Stimulated activated CD8-positive, alpha-beta memory T cell treated with anti-CD3 and anti-CD28 coated beads, Interleukin-12 subunit alpha, Interleukin-12 subunit beta, amount 100 ng/mL, for 24 hours (primary cell): ENCODE data around the gene RSPO1.

Source experiments
- DNase-seq: peaks from one replicate; pipeline ENCODE4 v3.0.0-alpha.2; 2020; ENCODE audit errors: extremely low read depth

RSPO1 gene

GRCh38 chr1:37656881-37657280, 22.2 kb upstream of the RSPO1 start:
- no peak for DNase-seq

DNA sequence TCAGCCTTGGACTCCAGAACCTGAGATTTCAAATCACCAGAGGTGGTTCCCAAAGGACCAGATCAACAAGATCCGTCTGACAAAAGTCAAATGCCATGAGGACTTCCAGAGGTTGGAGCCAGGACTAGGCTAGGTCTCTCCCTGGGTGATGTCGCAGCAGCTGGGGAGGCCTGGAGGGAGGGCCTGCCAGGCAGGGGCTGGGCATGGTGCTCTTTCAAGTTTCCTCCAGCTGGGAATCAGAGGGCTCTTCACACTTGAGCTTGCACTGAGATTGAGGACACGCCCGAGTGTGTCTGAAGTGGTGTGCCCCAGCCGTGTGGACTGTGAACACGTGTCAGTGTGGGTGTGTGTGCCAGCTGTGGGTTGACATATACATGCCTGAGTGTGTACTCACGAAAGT, 21.3 kb upstream of the RSPO1 start:
- no peak for DNase-seq

- no peak for DNase-seq
These were observed 20.6 kb upstream of the RSPO1 start for GRCh38 chr1:37655274-37655673.

GRCh38 chr1:37653906-37654305, 19.2 kb upstream of the RSPO1 start:
- no peak for DNase-seq

DNA sequence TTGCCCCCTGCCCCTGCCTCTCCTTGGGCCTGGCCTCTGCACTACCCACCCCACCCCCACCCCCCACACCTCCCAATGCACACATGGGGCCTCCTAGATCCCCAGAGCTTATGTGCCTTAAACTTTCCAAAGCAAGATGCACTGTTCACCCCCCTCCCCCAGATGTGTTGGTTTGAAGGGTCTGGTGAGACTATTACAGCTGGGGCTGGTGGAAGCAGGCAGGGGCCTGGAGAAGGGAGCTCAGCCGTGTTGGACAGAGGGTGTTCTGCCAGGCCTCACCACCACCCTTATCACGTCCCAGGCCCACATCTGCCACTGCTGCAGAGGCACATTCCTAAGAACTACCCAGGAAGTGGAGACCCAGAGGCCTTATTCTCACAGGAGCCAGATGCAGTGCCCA, 18.3 kb upstream of the RSPO1 start:
- DNase-seq: no peak

- DNase-seq: no peak
These were observed 17.1 kb upstream of the RSPO1 start for GRCh38 chr1:37651803-37652202.

DNA sequence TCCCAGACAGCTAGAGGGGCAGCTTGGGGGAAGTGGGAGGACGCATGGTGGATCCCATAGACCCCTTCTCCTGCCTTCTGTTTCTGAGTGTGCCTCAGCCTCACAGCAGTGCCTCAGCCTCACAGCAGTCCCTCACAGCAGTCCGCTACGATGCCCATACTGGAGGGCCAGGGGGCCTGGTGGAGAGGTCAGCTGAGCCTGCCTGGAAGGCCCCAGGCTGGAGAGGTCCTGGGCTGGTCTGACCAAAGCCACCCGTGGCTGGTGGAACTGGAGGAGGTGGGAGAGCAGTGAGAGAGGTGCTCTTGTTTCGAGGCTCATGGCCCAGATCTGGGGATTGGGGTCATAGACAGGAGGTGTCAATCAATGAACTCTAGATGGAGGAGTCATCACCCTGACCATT, 16.0 kb upstream of the RSPO1 start:
- DNase-seq: no peak

DNA sequence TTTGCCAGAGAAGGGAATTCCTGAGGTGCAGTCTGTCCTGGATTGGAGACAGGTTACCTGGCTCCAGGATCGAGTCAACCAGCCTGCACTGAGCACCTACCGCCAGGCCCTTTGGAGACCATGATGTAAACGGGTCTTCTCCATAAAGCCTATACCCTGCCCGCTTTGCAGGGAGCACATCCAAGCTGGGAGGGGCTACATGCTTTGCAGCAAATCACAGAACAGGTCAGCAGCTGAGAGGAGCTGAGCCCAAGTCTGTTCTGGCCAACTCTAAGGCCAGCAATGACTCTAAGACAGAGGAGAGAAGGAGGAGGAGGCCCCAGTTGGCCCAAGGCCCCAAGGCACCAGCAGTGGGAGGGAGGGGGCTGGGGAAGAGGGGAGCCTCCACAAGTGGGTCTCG, 15.5 kb upstream of the RSPO1 start:
- no peak for DNase-seq

GRCh38 chr1:37647281-37647680, 12.6 kb upstream of the RSPO1 start:
- DNase-seq: no peak

DNA sequence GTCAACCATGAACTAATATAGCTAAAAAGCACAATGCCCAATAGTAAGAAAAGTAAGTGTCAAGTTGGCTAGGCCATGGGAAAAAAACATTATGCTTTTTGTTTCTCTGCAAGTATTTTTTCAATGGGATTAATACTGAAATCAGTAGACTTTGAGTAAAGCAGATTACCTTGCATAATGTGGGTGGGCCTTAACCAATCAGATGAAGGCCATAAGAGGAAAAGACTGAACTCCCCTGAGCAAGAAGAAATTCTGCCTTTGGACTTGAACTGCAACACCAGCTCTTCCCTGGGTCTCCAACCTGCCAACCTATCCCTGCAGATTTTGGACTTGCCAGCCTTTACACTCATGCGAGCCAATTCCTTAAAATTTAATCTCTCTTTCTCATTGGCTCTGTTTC, 6.4 kb upstream of the RSPO1 start:
- no peak for DNase-seq

GRCh38 chr1:37636435-37636834, 1.7 kb upstream of the RSPO1 start:
- DNase-seq: no peak

DNA sequence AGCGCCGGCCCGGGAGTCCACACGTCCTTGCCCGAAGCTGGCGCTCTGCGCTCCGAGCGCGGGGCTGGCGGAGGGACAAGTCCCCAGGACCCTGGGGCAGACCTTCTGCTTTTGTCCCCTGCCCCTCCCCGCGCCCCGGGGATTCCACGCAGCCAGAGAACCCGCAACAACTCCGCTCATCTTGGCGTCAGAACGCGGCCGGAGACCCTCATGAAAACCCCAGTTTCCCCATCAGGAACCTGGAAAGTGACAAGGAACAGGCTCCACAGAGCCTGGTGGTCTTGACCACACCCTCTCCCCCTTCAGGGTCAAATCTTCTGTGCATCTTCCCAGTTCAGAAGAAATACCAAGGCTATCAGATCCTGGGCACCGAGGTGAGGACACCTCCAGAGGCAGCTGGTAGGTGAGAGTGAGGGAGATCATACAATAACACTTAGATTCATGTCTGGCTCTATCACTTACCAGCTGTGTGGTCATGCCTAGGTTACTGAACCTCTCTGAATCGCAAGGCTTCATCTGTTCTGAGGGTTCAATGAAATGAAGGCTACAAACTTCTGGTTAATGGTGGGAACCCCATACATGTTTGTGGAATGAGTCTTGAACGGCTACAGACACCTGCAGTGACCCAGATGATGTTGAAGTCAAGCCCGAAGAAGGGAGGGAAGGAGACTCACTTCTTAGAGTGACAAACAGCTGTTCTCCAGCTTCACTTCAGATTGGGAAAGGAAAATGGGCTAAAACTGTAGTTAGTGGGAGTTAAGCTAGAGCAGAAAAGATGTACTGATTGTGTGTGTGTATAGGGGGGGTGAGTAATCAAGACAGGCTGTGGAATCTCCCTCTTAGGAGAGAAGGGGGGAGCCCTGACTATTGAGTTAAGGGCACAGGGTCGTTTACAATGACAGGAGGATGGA, 555 bp upstream of the RSPO1 start:
- DNase-seq: no peak

DNA sequence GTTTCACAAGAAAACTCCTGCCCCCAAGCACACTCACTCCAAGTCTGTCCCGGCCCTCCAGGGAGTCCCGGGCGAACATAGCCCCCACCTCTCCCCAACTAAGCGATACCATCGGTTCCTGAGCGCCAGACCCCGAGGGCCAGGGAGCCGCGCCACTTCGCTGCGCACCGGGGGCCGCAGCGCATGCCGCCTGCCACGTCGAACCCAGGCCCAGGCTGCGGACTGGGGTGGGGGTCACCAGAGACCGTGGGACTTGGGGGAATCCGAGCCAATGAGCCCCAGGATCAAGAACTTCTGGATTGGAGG, 801 bp downstream of the RSPO1 start:
- no peak for DNase-seq

GRCh38 chr1:37633040-37633937, 1.4 kb downstream of the RSPO1 start:
- DNase-seq: no peak

DNA sequence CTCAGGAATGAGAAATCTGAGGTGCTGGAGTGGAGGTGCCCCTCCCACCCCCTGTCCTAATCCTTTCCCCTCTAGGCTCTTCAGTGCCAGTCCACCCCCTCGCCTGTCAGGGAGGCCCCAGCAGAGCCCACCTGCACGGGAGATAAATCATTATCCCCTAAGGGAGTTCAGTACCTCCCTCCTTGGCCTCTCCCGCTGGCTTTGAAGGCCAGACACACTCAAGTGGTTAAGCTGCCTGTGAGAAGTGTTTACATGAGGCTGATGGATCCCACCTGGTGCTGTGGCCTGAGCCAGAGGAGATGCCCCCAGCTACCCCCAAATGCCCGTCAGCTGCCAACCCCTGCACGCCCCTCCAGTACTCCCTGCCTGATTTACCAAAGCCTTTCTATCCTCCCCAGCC, 3.7 kb downstream of the RSPO1 start:
- DNase-seq: no peak

GRCh38 chr1:37630426-37631028, 4.2 kb downstream of the RSPO1 start:
- no peak for DNase-seq

DNA sequence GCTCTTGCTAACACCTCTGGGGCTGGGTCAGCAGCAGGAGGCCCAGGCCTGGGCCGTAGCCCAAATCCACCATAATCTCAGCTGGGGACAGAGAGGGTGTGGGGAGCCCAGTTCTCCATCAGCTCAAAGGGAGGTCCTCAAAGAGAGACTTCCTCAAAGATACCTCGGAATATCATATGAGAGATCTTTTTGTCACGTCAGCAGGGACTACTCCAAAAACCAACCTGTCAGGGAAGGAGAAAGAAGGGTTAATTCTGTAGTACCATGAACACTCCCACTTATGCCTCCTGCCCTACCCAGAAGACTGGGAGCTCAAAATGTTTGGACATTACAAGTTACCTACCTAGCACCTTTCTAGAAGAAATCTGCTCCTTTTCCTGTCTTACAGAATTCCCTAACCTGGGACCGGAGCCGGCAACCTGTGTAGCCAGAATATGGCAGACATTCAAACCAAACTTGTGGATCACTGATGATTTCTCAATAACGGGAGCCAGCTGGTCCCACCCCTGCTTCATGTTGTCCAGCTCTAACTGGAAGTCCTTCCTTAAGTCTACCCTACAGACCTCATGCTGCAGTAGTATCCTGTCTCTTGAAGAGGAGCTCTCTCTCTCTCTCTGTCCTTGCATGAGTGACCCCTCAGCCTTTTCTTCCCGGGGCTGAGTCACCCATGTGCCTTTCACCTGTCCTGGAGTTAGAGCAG, 4.8 kb downstream of the RSPO1 start:
- no peak for DNase-seq

- no peak for DNase-seq
These were observed 5.7 kb downstream of the RSPO1 start for GRCh38 chr1:37629008-37629407.

DNA sequence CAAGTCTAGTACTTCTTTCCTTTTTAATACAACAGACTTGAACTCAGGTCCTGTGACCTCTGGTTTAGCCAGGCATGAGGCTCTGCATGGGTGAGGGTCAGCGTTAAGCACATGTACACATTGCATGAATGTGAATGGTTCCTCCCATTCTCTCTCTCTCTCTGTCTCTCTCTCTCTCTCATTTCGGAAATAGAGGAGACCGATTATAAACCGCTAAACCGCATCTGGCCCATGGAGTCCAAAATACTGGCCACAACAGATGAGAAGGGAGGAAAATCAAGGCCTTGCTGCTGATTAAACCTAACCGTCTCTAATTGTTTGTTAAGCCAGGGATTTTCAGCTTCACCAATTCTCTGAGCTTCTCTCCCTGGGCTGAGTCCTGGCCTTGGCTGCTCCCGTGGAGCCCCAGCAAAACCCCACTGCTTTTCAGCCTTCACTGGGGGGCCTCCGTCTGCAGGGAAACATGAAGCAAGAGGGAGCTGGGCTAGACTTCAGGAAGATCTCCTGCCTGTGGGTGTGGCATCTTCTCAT, 6.6 kb downstream of the RSPO1 start:
- no peak for DNase-seq

GRCh38 chr1:37622131-37622530, 12.6 kb downstream of the RSPO1 start:
- no peak for DNase-seq

GRCh38 chr1:37621326-37621870, 13.3 kb downstream of the RSPO1 start:
- DNase-seq: no peak
